ENCODE data around the gene FIS1. TPM values are rescaled to one million over a fixed set of nuclear protein-coding genes. Genes with fewer than 3 reads are reported as not detected.

Gene FIS1
- total and polyA plus RNA-seq, 10 of the 15 experiments (the other 5 are each of a cell fraction or from before 2014, with no cell fraction given) = 83.4 to 149 (median 108) TPM

DNA sequence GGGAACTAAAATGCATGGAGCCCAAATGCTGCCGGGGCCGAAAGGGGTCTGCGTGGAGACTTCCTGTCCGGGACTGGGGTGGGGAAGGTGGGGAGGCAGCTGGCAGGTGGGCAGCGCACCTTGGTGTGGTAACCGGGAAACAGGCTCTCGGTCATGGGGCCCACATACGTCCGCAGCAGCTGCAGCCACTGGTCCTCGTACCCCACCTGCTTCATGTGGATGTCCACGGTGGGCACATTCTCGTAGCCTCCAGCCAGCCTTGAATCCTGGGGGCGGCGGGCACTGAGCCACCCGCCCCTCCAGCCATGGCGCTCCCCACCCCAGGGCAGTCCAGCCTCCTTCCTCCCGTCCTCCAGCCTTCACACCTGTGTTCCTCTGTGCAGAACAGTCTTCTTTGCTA, 37.4 kb downstream of the FIS1 start (continued):
- TF ChIP-seq BACH1 (IDR thresholded peaks at IDR 0.05; ENCODE audit: borderline replicate concordance) = no peak

DNA sequence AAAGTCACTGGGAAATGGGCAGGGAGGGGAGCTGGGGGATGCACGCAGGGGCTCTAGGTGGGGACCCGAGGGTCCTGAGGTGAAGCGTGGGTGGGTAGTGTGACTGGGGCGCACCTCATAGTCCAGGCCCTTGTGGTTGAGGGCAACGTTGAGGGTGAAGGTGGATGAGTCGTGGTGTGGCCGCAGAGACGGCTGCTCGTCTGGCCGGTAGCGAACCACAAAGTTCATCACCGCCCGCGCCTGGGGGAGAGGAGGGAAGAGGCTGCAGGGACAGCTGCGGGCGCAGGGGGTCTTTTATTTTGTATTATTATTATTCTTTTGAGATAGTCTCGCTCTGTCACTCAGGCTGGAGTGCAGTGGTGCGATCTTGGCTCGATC, 38.2 kb downstream of the FIS1 start:
- no peak overlapping the region for H3K27ac ChIP-seq (ENCODE audit: control insufficient read depth, insufficient read depth)
- CTCF ChIA-PET = interaction anchor here (1.1 kb wide), 1 partner anchor 14 kb away, joined by 3 read pairs; no protein-coding TSS in a partner anchor
- 87% methylated on average over 9 of the region's 19 CpGs for WGBS (ENCODE audit: insufficient coverage, insufficient replicate concordance, low lambda C conversion rate, missing lambda C conversion rate)
- no peaks in the 10 kb centered on the region for H4K20me1 ChIP-seq (ENCODE audit: control insufficient read depth, insufficient read depth)
- no peak for TF ChIP-seq MTA3 (IDR thresholded peaks at IDR 0.05; ENCODE audit: borderline replicate concordance, low read length)
- no peak for TF ChIP-seq TCF3 (IDR thresholded peaks at IDR 0.05; ENCODE audit: borderline replicate concordance, insufficient read depth, low read depth, low read length)
- TF ChIP-seq RB1 (IDR thresholded peaks at IDR 0.05; ENCODE audit: borderline replicate concordance) = no peak
- no peak for TF ChIP-seq CREB1 (IDR thresholded peaks at IDR 0.05; ENCODE audit: low read depth)
- no peak for TF ChIP-seq NR2F1 (conservative IDR thresholded peaks at IDR 0.05)
- no peak for TF ChIP-seq POLR2A (IDR thresholded peaks at IDR 0.05; ENCODE audit: low read depth, low read length)
- no peak for TF ChIP-seq STAT1 (conservative IDR thresholded peaks at IDR 0.05)
- no peak for TF ChIP-seq HDGF (IDR thresholded peaks at IDR 0.05)
- TF ChIP-seq, protein P1, sequence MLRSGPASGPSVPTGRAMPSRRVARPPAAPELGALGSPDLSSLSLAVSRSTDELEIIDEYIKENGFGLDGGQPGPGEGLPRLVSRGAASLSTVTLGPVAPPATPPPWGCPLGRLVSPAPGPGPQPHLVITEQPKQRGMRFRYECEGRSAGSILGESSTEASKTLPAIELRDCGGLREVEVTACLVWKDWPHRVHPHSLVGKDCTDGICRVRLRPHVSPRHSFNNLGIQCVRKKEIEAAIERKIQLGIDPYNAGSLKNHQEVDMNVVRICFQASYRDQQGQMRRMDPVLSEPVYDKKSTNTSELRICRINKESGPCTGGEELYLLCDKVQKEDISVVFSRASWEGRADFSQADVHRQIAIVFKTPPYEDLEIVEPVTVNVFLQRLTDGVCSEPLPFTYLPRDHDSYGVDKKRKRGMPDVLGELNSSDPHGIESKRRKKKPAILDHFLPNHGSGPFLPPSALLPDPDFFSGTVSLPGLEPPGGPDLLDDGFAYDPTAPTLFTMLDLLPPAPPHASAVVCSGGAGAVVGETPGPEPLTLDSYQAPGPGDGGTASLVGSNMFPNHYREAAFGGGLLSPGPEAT (IDR thresholded peaks at IDR 0.05; ENCODE audit: low read depth) = no peak
- TF ChIP-seq, protein P2, sequence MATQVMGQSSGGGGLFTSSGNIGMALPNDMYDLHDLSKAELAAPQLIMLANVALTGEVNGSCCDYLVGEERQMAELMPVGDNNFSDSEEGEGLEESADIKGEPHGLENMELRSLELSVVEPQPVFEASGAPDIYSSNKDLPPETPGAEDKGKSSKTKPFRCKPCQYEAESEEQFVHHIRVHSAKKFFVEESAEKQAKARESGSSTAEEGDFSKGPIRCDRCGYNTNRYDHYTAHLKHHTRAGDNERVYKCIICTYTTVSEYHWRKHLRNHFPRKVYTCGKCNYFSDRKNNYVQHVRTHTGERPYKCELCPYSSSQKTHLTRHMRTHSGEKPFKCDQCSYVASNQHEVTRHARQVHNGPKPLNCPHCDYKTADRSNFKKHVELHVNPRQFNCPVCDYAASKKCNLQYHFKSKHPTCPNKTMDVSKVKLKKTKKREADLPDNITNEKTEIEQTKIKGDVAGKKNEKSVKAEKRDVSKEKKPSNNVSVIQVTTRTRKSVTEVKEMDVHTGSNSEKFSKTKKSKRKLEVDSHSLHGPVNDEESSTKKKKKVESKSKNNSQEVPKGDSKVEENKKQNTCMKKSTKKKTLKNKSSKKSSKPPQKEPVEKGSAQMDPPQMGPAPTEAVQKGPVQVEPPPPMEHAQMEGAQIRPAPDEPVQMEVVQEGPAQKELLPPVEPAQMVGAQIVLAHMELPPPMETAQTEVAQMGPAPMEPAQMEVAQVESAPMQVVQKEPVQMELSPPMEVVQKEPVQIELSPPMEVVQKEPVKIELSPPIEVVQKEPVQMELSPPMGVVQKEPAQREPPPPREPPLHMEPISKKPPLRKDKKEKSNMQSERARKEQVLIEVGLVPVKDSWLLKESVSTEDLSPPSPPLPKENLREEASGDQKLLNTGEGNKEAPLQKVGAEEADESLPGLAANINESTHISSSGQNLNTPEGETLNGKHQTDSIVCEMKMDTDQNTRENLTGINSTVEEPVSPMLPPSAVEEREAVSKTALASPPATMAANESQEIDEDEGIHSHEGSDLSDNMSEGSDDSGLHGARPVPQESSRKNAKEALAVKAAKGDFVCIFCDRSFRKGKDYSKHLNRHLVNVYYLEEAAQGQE (IDR thresholded peaks at IDR 0.05; ENCODE audit: low read depth, low read length) = no peak
- in situ Hi-C loops (cut with MboI) = no loop called here
- no peak overlapping the region for H3K4me2 ChIP-seq (ENCODE audit: control insufficient read depth, insufficient read depth)
- intact Hi-C loops (cut with micrococcal nuclease; ENCODE audit: unreplicated experiment) = no loop called here
- POLR2A ChIA-PET = no interaction called here
- FAIRE-seq (no peak), ATAC-seq (no peak), DNase-seq (ENCODE audit: low read depth, low spot score) (no peak)
- BruUV-seq (replicated peaks) = no TSS peak
- H3K9me3 ChIP-seq (replicated peaks; ENCODE audit: control insufficient read depth, insufficient read depth, low read length) = no peaks in the 10 kb centered on the region
- RAD21 ChIA-PET (ENCODE audit: unreplicated experiment) = no interaction called here
- peaks cover 0 to 3% of the 10 kb centered on the region in 2 experiments; a peak in 2 of 4 replicates for H3K36me3 ChIP-seq (ENCODE audit: control insufficient read depth in 2 of 2, insufficient read depth in 2 of 2, low read length in 1 of 2)
- H3K27me3 ChIP-seq (replicated peaks in 1 of 2; ENCODE audit: control insufficient read depth in 2 of 2, insufficient read depth in 2 of 2, low read length in 1 of 2) = peaks cover 0 to 2% of the 10 kb centered on the region in 2 experiments; a peak in 2 of 4 replicates
- no peak overlapping the region for H3K4me3 ChIP-seq
- SMC1A ChIA-PET (ENCODE audit: uncharacterized antibody, unreplicated experiment) = no interaction called here
- no peak overlapping the region for H3K9ac ChIP-seq (ENCODE audit: control insufficient read depth, insufficient read depth, low read length)
- H3K4me1 ChIP-seq (ENCODE audit: control insufficient read depth, insufficient read depth, low read length) = no peaks in the 10 kb centered on the region; the same call in 1 of the 2 replicates
- no peak overlapping the region for H2AFZ ChIP-seq (ENCODE audit: control insufficient read depth, low read depth, low read length)
- H3K79me2 ChIP-seq (ENCODE audit: control insufficient read depth, insufficient read depth, low read length) = no peaks in the 10 kb centered on the region
